MM.1S (cell line): ENCODE measurements around the gene ACSL5.

Experiments
- CTCF ChIP-seq: fragments of 300-600 bp; sonication (generic); IDR thresholded peaks from 2 replicates; pipeline ENCODE4 v1.5.1; 2016; ENCODE audit warnings: antibody characterized with exemption, low read length, mixed read lengths
- EZH2 ChIP-seq: fragments of 300-600 bp; sonication (generic); optimal IDR thresholded peaks from 2 replicates; pipeline ENCODE3; 2017; ENCODE audit warnings: low read depth, mild to moderate bottlenecking, antibody characterized with exemption, low read length, mixed read lengths
- EZH2phosphoT487 ChIP-seq: fragments of 300-600 bp; sonication (generic); IDR thresholded peaks from 2 replicates; pipeline ENCODE4 v1.6.1; 2018; ENCODE audit warnings: antibody characterized with exemption, low read length

- TF ChIP-seq CTCF: no peak
- no peak for TF ChIP-seq EZH2
- TF ChIP-seq EZH2phosphoT487: no peak
Measured at GRCh38 chr10:112367516-112367915, 6.4 kb upstream of the ACSL5 start.
